GM03348 (cell line): ENCODE data around the gene HERC2.
"Not testable (repeated sequence)": the region's sequence is repeated elsewhere in the genome, so short reads cannot be mapped to it uniquely, and the experiment has no call there.

Source experiments
- DNase-seq: peaks from one replicate; pipeline ENCODE4 v3.0.0; 2012; ENCODE audit warnings: low spot score

The HERC2 gene, protein sequence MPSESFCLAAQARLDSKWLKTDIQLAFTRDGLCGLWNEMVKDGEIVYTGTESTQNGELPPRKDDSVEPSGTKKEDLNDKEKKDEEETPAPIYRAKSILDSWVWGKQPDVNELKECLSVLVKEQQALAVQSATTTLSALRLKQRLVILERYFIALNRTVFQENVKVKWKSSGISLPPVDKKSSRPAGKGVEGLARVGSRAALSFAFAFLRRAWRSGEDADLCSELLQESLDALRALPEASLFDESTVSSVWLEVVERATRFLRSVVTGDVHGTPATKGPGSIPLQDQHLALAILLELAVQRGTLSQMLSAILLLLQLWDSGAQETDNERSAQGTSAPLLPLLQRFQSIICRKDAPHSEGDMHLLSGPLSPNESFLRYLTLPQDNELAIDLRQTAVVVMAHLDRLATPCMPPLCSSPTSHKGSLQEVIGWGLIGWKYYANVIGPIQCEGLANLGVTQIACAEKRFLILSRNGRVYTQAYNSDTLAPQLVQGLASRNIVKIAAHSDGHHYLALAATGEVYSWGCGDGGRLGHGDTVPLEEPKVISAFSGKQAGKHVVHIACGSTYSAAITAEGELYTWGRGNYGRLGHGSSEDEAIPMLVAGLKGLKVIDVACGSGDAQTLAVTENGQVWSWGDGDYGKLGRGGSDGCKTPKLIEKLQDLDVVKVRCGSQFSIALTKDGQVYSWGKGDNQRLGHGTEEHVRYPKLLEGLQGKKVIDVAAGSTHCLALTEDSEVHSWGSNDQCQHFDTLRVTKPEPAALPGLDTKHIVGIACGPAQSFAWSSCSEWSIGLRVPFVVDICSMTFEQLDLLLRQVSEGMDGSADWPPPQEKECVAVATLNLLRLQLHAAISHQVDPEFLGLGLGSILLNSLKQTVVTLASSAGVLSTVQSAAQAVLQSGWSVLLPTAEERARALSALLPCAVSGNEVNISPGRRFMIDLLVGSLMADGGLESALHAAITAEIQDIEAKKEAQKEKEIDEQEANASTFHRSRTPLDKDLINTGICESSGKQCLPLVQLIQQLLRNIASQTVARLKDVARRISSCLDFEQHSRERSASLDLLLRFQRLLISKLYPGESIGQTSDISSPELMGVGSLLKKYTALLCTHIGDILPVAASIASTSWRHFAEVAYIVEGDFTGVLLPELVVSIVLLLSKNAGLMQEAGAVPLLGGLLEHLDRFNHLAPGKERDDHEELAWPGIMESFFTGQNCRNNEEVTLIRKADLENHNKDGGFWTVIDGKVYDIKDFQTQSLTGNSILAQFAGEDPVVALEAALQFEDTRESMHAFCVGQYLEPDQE (N-terminal part only)

DNA sequence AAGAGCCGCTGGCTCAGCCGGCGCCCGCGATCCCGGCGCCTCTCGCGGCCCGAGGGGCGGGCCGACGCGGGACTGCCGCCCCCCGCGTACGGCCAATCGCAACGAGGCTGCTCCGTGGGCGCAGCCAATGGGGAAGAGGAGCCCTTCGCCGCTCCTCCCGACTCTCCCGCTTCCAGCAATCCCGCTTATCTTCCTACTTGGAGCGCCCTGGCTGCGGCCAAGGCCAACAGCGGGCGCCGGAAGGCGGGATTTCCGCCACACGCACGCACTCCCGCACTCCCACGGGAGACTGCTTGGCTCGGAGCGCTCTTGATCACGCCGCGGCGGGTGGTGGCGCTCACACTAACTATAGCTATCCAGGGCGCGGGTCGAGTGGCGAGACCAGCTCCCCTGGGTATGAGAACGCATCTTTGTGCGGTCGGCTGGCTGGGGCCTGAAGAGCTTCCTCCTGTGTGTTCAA is at the start of gene HERC2:
HERC2 (minus strand) TSS at position 51 of the 460 bp plus-strand sequence. CDS start 746 bp downstream, outside the sequence.
- not testable (repeated sequence) for DNase-seq

DNA sequence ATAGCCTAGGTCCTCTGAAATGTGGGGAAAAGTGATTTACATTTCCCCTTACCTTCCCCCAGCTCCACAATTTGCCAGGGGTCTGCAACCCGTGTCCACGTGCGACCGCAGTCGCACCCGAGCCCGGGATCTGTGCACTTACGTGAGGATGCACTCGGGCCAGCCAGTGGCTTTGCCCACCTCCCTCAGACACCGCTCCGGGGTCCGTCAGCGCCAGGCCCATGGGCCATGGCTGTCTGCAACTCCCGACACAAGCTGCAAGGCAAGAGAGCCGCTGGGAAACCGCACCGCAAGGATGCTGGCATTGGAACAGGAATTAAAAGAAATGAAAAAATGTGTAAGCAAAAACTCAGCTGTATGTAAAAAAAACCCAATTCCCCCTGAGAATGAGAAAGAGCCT is 43.5 kb upstream of the HERC2 start:
- DNase-seq: not testable (repeated sequence)

DNA sequence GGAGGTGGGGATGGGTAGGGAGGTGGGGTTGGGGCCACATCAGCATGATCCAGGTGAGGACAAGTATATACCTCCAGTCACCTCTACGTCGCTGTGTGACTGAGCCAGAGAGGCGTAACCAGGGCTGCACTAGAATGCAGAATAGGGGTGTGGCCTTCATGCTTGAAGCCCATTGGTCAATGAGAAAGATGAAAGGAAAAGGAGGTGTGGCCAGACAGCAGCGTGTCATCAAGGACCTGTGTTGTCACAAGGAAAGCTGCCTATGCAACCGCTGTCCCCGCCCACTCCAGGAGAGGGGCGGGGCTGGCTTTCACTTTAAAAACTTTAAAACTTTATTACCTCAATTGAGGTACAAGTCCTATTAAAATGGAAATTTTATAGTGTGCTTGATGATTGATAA is 36.0 kb upstream of the HERC2 start, which contains the start of gene GOLGA6L24:
GOLGA6L24 (minus strand) TSS at position 101 of the 400 bp plus-strand sequence; CDS start at position 40, 61 bp downstream.
- DNase-seq: not testable (repeated sequence)

GRCh38 chr15:28321358-28322078 is 461 bp downstream of the HERC2 start:
- not testable (repeated sequence) for DNase-seq

- not testable (repeated sequence) for DNase-seq
Measured at GRCh38 chr15:28319725-28320124, 2.3 kb downstream of the HERC2 start.

GRCh38 chr15:28318828-28319227 is 3.2 kb downstream of the HERC2 start:
- not testable (repeated sequence) for DNase-seq

DNA sequence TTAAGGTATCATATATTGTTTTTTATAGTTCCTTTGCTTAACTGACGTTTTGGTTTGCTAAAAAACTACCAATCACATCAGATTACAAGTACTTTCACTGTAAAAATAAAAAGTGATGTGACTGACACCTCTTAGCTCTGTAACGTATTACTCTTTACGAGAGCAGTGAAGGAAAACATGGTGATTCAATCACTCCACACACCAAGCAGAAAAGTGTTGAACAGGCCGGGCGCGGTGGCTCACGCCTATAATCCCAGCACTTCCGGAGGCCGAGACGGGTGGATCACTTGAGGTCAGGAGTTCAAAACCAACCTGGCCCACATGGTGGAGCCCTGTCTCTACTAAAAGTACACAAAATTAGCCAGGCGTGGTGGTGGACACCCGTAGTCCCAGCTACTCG is 3.9 kb downstream of the HERC2 start:
- DNase-seq: not testable (repeated sequence)

DNA sequence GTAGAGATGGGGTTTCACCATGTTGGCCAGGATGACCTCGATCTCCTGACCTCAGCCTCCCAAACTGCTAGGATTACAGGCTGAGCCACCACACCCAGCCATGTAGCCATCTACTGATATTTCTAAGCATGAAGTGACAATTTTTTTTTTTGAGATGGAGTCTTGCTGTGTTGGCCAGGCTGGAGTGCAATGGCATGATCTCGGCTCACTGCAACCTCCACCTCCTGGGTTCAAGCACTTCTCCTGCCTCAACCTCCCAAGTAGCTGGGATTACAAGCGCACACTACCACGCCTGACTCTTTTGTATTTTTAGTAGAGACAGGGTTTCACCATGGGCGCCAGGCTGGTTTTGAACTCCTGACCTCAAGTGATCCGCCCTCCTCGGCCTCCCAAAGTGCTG is 5.0 kb downstream of the HERC2 start:
- DNase-seq: not testable (repeated sequence)

DNA sequence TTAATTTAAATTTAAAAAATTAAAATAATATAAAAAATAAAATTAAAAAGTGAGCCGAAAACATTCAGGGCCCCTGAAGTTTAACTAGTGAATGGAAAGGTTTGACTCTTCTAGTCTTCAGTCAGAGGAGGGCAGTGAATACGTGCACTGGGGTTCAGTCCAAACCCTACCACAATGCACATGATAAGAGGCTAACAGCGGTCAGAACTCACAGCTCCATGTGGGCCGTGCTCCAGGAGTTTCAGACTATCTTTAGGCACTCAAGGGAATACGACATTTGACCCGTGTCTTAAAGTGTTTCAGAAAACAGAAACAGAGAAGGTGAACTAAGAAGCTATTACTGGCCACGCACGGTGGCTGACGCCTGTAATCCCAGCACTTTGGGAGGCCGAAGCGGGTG is 11.5 kb downstream of the HERC2 start:
- not testable (repeated sequence) for DNase-seq

DNA sequence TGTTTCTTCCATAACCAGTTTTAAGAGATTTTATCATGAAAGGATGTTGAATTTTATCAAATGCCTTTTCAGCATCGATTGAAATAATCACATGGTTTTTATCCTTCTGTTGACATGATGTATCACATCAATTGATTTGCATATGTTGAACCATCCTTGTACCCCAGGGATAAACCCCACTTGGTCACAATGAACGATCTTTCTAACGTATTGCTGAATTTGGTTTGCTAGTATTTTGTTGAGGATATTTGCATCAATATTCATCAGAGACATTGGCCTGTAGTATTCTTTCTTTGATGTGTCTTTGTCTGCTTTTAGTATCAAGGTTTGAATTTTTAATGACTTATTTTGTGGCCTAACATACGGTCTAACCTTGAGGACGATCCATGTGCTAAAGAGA is 13.3 kb downstream of the HERC2 start:
- not testable (repeated sequence) for DNase-seq

DNA sequence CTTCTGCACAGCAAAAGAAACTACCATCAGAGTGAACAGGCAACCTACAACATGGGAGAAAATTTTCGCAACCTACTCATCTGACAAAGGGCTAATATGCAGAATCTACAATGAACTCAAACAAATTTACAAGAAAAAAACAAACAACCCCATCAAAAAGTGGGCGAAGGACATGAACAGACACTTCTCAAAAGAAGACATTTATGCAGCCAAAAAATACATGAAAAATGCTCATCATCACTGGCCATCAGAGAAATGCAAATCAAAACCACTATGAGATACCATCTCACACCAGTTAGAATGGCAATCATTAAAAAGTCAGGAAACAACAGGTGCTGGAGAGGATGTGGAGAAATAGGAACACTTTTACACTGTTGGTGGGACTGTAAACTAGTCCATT is 16.3 kb downstream of the HERC2 start:
- not testable (repeated sequence) for DNase-seq

DNA sequence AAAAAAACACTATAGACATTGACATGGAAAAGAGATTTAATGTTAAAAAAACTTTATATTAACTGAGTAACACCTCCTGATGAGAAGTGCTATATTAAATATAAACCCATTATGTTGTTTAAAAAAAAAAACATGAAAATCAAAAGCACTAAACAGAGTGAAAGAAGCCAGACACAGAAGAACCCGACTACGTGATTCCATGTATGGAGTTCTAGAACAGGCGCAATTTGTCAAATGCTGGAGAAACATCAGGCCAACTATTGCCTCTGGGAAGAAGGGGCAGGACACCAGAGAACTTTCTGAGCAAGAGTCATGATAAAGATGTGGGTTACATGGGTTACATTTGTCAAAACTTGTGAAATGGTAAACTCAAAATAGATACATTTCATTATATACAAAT is 24.5 kb downstream of the HERC2 start:
- DNase-seq: not testable (repeated sequence)

DNA sequence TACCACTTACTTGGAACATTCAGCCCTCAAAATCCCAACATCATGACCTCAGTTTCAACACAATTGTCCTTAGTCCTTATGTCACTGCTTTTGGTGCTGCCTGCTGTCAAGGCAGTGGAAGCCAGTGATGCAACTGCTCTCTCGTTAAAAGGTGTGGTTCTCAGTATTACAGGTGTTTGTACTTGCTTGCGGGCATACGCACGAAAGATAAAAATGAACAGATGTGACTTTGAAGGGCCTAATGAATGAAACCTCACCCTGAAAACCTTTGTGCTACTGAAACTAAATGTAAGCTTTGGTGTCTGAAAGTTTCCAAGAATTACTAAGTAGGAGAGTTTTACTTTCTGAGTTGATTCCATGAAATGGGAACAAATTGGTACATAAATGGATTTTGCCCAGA is 25.2 kb downstream of the HERC2 start:
- DNase-seq: not testable (repeated sequence)

GRCh38 chr15:28295009-28295563 is 26.9 kb downstream of the HERC2 start:
- DNase-seq: not testable (repeated sequence)

DNA sequence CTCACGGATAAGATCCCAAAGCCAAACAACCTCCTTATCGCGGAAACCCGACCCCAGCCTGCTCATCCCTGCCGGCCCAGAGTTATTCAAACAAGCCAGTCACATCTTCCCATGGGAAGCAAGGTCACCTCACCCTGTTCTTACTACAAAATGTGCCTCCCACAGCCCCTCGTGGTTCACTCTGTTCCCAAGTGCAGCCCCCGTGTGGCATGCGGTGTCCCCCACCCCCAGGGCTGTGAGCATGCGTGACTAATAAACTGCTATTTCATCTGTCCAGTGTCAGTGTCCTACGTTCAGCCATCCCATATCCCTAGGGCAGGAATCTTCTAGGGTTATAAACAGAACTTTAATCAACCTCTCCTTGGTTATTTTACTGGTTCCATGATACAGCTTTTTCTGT is 27.4 kb downstream of the HERC2 start:
- not testable (repeated sequence) for DNase-seq

GRCh38 chr15:28289694-28290463 is 32.1 kb downstream of the HERC2 start:
- no peak for DNase-seq

GRCh38 chr15:28288830-28289693 is 32.9 kb downstream of the HERC2 start:
- not testable (repeated sequence) for DNase-seq

- DNase-seq: not testable (repeated sequence)
Measured at GRCh38 chr15:28286659-28287058, 35.3 kb downstream of the HERC2 start.

DNA sequence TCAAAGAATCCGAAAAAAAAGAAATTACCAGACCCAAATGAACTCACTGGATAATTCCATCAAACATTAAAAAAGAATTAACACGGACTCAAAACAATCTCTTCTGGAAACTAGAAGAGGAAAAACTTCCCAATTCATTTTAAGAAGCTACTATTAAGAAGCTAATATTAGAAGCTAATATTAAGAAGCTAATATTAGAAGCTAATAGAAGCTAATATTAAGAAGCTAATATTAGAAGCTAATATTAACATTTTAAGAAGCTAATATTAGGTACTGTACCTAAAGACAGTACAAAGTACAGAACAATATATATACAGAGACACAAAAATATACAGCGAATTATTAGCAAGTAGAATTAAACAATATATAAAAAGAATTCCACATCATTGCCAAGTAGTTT is 35.9 kb downstream of the HERC2 start:
- no peak for DNase-seq
